ENCODE data around the gene ABLIM1. TPM values are rescaled to one million over a fixed set of nuclear protein-coding genes. Genes with fewer than 3 reads are reported as not detected.
"Not testable (repeated sequence)": the region's sequence is repeated elsewhere in the genome, so short reads cannot be mapped to it uniquely, and the experiment has no call there.

The ABLIM1 gene
- total RNA-seq, 4 donors from 2014 or later = 83.1 to 145 (median 120) TPM

GRCh38 chr10:114698271-114699061, 40.4 kb upstream of the ABLIM1 start:
- Histone ChIP-seq H3K27me3 (no peaks in the 10 kb centered on the region), H3K36me3 (no peaks in the 10 kb centered on the region), H3K4me3 (no peak overlapping the region), H3K9me3 (no peaks in the 10 kb centered on the region), H3K27ac (replicated peaks in 1 of 4) (peak overlapping the region in 1 of 4 donors; percentile 13), H3K4me1 (peaks cover 10 to 23% (median 19%) of the 10 kb centered on the region in 4 donors)
- intact Hi-C loops (cut with DNase I) = no loop called here
- TF ChIP-seq CTCF (IDR thresholded peaks at IDR 0.05) (no peak), POLR2A (IDR thresholded peaks at IDR 0.05; ENCODE audit: low read depth) (no peak), EP300 (IDR thresholded peaks at IDR 0.05) (no peak), POLR2AphosphoS5 (IDR thresholded peaks at IDR 0.05) (no peak)
- no peak for DNase-seq (ENCODE audit: extremely low spot score)

GRCh38 chr10:114697061-114697598, 39.1 kb upstream of the ABLIM1 start:
- Histone ChIP-seq H3K4me1 (peaks cover 10 to 24% (median 19%) of the 10 kb centered on the region in 4 donors), H3K9me3 (no peaks in the 10 kb centered on the region), H3K27ac (replicated peaks in 1 of 4) (peak overlapping the region in 2 of 4 donors; percentile 1 to 9), H3K4me3 (no peak overlapping the region), H3K36me3 (peaks cover 0 to 3% (median 0%) of the 10 kb centered on the region in 4 donors), H3K27me3 (no peaks in the 10 kb centered on the region)
- intact Hi-C loops (cut with DNase I) = no loop called here
- WGBS = 79% methylated on average over 3 of the region's 10 CpGs
- TF ChIP-seq POLR2AphosphoS5 (IDR thresholded peaks at IDR 0.05) (no peak), POLR2A (IDR thresholded peaks at IDR 0.05; ENCODE audit: low read depth) (no peak), CTCF (IDR thresholded peaks at IDR 0.05) (no peak), EP300 (IDR thresholded peaks at IDR 0.05) (no peak)
- no peak for DNase-seq (ENCODE audit: extremely low spot score)

GRCh38 chr10:114696301-114696700, 38.2 kb upstream of the ABLIM1 start:
- H3K4me3 ChIP-seq; intact Hi-C loops (cut with DNase I); DNase-seq (ENCODE audit: extremely low spot score); H3K36me3 ChIP-seq; H3K27me3 ChIP-seq; H3K27ac ChIP-seq (replicated peaks in 1 of 4); H3K9me3 ChIP-seq: not testable (repeated sequence)
- H3K4me1 ChIP-seq = peaks cover 10 to 24% (median 19%) of the 10 kb centered on the region in 4 donors

DNA sequence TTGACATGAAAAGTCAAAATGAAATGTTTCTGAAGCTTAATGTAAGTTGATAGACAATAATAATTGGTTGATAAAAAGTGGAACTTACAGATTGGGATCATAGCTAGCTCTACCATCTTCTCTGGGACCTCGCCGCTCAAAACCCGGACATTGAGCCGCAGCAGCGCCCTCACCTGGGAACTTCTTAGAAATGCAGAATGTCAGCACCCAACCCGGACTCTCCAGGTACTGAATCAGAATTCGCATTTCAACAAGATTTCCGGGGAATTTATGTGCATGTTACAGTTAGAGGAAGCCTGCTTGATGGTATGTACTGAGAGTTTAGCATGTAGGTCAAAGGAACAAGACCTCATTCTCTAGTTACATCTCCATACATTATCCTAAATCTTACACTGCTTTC, 36.7 kb upstream of the ABLIM1 start:
- peaks cover 0 to 3% (median 0%) of the 10 kb centered on the region in 4 donors for H3K36me3 ChIP-seq
- 64% methylated on average over 8 of the region's 8 CpGs for WGBS
- intact Hi-C loops (cut with DNase I) = no loop called here

More for the DNA sequence above, 36.7 kb upstream of the ABLIM1 start:
- Histone ChIP-seq H3K27me3 (no peaks in the 10 kb centered on the region), H3K4me3 (no peak overlapping the region), H3K9me3 (no peaks in the 10 kb centered on the region), H3K4me1 (peaks cover 10 to 24% (median 19%) of the 10 kb centered on the region in 4 donors), H3K27ac (replicated peaks in 1 of 4) (no peak overlapping the region)
- DNase-seq (ENCODE audit: extremely low spot score) = no peak
- no peak for TF ChIP-seq POLR2AphosphoS5 (IDR thresholded peaks at IDR 0.05)
- peak in 2 of 3 experiments; percentile 14 to 36 for TF ChIP-seq CTCF (IDR thresholded peaks at IDR 0.05)
- no peak for TF ChIP-seq EP300 (IDR thresholded peaks at IDR 0.05)
- no peak for TF ChIP-seq POLR2A (IDR thresholded peaks at IDR 0.05; ENCODE audit: low read depth)

Data from esophagus muscularis mucosa (tissue), 4 donors.